Endothelial cell of umbilical vein (primary cell): ENCODE data around the gene KIF1B.
A peak's percentile ranks its signal among the peaks of the same experiment; 100 is the strongest.
"Not testable (repeated sequence)": the region's sequence is repeated elsewhere in the genome, so short reads cannot be mapped to it uniquely, and the experiment has no call there.

Experiments
- EZH2 ChIP-seq: IDR thresholded peaks from 2 replicates; pipeline ENCODE4 v1.6.1; 2012; ENCODE audit warnings: borderline replicate concordance, low read depth, mild to moderate bottlenecking, moderate library complexity, low read length, inconsistent platforms; ENCODE audit not compliant: severe bottlenecking
- JUN ChIP-seq: IDR thresholded peaks from 2 replicates; pipeline ENCODE4 v1.6.1; 2011; ENCODE audit warnings: borderline replicate concordance, low read depth; ENCODE audit not compliant: insufficient read length, insufficient read depth
- MYC ChIP-seq: IDR thresholded peaks from one replicate; pipeline ENCODE4 v1.6.1; 2011; ENCODE audit warnings: mild to moderate bottlenecking, low read depth, low read length
- POLR2A ChIP-seq: IDR thresholded peaks from 2 replicates; pipeline ENCODE4 v1.6.1; 2012; ENCODE audit warnings: low read depth, mild to moderate bottlenecking, control low read depth, low read length
- POLR2AphosphoS5 ChIP-seq: IDR thresholded peaks from 2 replicates; pipeline ENCODE4 v1.6.1; 2012; ENCODE audit warnings: low read depth, mild to moderate bottlenecking, control low read depth, low read length, moderate library complexity; ENCODE audit not compliant: insufficient read depth
- TF ChIP-seq, protein P1 (sequence below), 2 donors: IDR thresholded peaks; 1 replicate in 1 of 2; 2 replicates in 1 of 2; pipeline ENCODE4 v1.5.1; 2011; ENCODE audit warnings: low read length in 2 of 2, mild to moderate bottlenecking in 2 of 2, moderate library complexity in 2 of 2, control low read depth in 1 of 2, inconsistent platforms in 1 of 2, low read depth in 1 of 2; ENCODE audit not compliant: insufficient read depth in 1 of 2; ENCODE audit errors: extremely low read depth in 1 of 2
- TF ChIP-seq, protein P2 (sequence below): IDR thresholded peaks from 2 replicates; pipeline ENCODE4 v1.6.1; 2011; ENCODE audit not compliant: insufficient read depth, insufficient read length

DNA sequence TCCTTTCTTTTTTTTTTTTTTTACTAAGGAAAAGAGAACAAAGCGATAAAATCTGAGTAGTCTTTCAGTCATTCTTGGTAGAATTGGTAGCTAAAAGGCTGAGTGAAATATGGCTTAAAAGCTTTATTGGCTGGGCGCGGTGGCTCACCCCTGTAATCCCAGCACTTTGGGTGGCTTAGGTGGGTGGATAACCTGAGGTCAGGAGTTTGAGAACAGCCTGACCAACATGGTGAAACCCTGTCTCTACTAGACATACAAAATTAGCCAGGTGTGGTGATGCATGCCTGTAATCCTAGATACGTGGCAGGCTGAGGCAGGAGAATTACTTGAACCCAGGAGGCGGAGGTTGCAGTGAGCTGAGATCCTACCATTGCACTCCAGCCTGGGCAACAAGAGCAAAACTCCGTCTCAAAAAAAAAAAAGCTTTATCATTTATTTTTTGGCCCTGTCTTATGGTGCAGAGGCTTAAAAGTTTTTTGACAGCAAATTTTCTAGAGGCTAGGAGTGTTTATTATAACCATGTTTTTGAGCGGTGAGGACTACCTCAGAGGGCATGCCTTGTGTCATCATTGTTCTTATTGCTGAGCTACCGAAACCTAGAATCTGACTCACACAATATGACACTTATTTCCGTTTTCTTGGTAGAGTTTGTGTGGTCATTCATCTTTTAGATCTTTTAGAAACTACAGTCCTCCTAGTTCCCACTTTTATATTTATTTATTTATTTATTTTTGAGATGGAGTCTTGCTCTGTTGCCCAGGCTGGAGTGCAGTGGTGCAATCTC is 41.1 kb downstream of the KIF1B start:
- not testable (repeated sequence) for TF ChIP-seq POLR2A, POLR2AphosphoS5, EZH2, MYC
- TF ChIP-seq, protein P1, sequence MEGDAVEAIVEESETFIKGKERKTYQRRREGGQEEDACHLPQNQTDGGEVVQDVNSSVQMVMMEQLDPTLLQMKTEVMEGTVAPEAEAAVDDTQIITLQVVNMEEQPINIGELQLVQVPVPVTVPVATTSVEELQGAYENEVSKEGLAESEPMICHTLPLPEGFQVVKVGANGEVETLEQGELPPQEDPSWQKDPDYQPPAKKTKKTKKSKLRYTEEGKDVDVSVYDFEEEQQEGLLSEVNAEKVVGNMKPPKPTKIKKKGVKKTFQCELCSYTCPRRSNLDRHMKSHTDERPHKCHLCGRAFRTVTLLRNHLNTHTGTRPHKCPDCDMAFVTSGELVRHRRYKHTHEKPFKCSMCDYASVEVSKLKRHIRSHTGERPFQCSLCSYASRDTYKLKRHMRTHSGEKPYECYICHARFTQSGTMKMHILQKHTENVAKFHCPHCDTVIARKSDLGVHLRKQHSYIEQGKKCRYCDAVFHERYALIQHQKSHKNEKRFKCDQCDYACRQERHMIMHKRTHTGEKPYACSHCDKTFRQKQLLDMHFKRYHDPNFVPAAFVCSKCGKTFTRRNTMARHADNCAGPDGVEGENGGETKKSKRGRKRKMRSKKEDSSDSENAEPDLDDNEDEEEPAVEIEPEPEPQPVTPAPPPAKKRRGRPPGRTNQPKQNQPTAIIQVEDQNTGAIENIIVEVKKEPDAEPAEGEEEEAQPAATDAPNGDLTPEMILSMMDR (IDR thresholded peaks at IDR 0.05; ENCODE audit: extremely low read depth in 1 of 2, insufficient read depth in 1 of 2, low read depth in 1 of 2, low read length in 2 of 2), result not testable (repeated sequence)
- peak; percentile 19 for TF ChIP-seq JUN
- TF ChIP-seq, protein P2, sequence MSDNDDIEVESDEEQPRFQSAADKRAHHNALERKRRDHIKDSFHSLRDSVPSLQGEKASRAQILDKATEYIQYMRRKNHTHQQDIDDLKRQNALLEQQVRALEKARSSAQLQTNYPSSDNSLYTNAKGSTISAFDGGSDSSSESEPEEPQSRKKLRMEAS, result not testable (repeated sequence)
